Activated T-cell treated with anti-CD3 and anti-CD28 coated beads, Interleukin-2, amount 50 U/mL, for 72 hours (primary cell): ENCODE measurements around the gene MEIS2. TPM values are rescaled to one million over a fixed set of nuclear protein-coding genes. Genes with fewer than 3 reads are reported as not detected.

ENCODE experiments used
- ATAC-seq, 2 donors: fragments of 150-1000 bp; cut with Tn5 transposase; replicated peaks in 1 of 2; 2 replicates each; pipeline ENCODE4 v1.10.0; 2021; ENCODE audit warnings: moderate library complexity in 2 of 2, mild to moderate bottlenecking in 1 of 2
- DNase-seq, 2 donors: peaks; one replicate each; pipeline ENCODE4 v3.0.0; 2021 to 2022; ENCODE audit warnings: mixed read lengths in 1 of 2
- H3K27ac Mint-ChIP-seq: one replicate; pipeline ENCODE4 v1.8.0; 2022; ENCODE audit warnings: mild to moderate bottlenecking, moderate library complexity, mixed read lengths
- H3K27me3 Mint-ChIP-seq: one replicate; pipeline ENCODE4 v1.8.0; 2022; ENCODE audit warnings: low read depth, mixed read lengths
- H3K36me3 Mint-ChIP-seq, 2 donors: one replicate each; pipeline ENCODE4 v1.8.0; 2022; ENCODE audit warnings: mixed read lengths in 2 of 2, mild to moderate bottlenecking in 1 of 2; ENCODE audit not compliant: insufficient read depth in 2 of 2
- H3K4me1 Mint-ChIP-seq: one replicate; pipeline ENCODE4 v1.8.0; 2022; ENCODE audit warnings: low read depth, mixed read lengths
- H3K4me3 Mint-ChIP-seq, 2 donors: one replicate each; pipeline ENCODE4 v1.8.0; 2022; ENCODE audit warnings: mild to moderate bottlenecking in 2 of 2, mixed read lengths in 2 of 2, moderate library complexity in 2 of 2
- H3K9me3 Mint-ChIP-seq, 2 donors: one replicate each; pipeline ENCODE4 v1.8.0; 2022; ENCODE audit warnings: mixed read lengths in 2 of 2
- total RNA-seq, 2 donors: library from RNA; stranded (reverse); gene quantifications; one replicate each; pipeline ENCODE4 v1.2.3, GENCODE V29; 2022

The MEIS2 gene
- total RNA-seq, 2 donors from 2014 or later = 0.19 TPM; not detected in 1

- Mint-ChIP-seq H3K9me3 (peaks cover 0 to 3% of the 10 kb centered on the region in 2 donors), H3K27ac (no peak overlapping the region), H3K36me3 (no peaks in the 10 kb centered on the region), H3K27me3 (peaks cover 13% of the 10 kb centered on the region), H3K4me1 (no peaks in the 10 kb centered on the region), H3K4me3 (no peak overlapping the region)
- no peak for ATAC-seq
- DNase-seq = no peak
These were observed 159.6 kb downstream of the MEIS2 start for GRCh38 chr15:36940636-36941260.

- ATAC-seq (no peak), DNase-seq (no peak)
- Mint-ChIP-seq H3K4me3 (no peak overlapping the region), H3K36me3 (no peaks in the 10 kb centered on the region), H3K4me1 (no peaks in the 10 kb centered on the region), H3K27ac (no peak overlapping the region), H3K9me3 (peaks cover 0 to 3% of the 10 kb centered on the region in 2 donors), H3K27me3 (peaks cover 13% of the 10 kb centered on the region)
These were observed 160.1 kb downstream of the MEIS2 start for GRCh38 chr15:36940219-36940618.

GRCh38 chr15:36938764-36939163 is 161.6 kb downstream of the MEIS2 start:
- H3K9me3 Mint-ChIP-seq = peaks cover 0 to 3% of the 10 kb centered on the region in 2 donors
- peaks cover 13% of the 10 kb centered on the region for H3K27me3 Mint-ChIP-seq
- no peak for ATAC-seq
- H3K36me3 Mint-ChIP-seq = no peaks in the 10 kb centered on the region
- H3K4me1 Mint-ChIP-seq = no peaks in the 10 kb centered on the region
- no peak overlapping the region for H3K4me3 Mint-ChIP-seq
- no peak for DNase-seq
- no peak overlapping the region for H3K27ac Mint-ChIP-seq

GRCh38 chr15:36938131-36938530 is 162.2 kb downstream of the MEIS2 start:
- peaks cover 0 to 3% of the 10 kb centered on the region in 2 donors for H3K9me3 Mint-ChIP-seq
- no peak for ATAC-seq

GRCh38 chr15:36936613-36937012 is 163.7 kb downstream of the MEIS2 start:
- Mint-ChIP-seq H3K4me3 (no peak overlapping the region), H3K27ac (no peak overlapping the region), H3K4me1 (no peaks in the 10 kb centered on the region), H3K36me3 (no peaks in the 10 kb centered on the region), H3K27me3 (peaks cover 13% of the 10 kb centered on the region), H3K9me3 (peaks cover 0 to 3% of the 10 kb centered on the region in 2 donors)
- DNase-seq = no peak
- no peak for ATAC-seq

More at GRCh38 chr15:36938131-36938530, 162.2 kb downstream of the MEIS2 start:
- peaks cover 13% of the 10 kb centered on the region for H3K27me3 Mint-ChIP-seq
- DNase-seq = no peak
- H3K4me1 Mint-ChIP-seq = no peaks in the 10 kb centered on the region
- H3K4me3 Mint-ChIP-seq = no peak overlapping the region
- no peaks in the 10 kb centered on the region for H3K36me3 Mint-ChIP-seq
- H3K27ac Mint-ChIP-seq = no peak overlapping the region

GRCh38 chr15:36933255-36933990 is 166.9 kb downstream of the MEIS2 start:
- DNase-seq (no peak), ATAC-seq (no peak)
- Mint-ChIP-seq H3K27me3 (no peaks in the 10 kb centered on the region), H3K9me3 (no peaks in the 10 kb centered on the region), H3K4me3 (no peak overlapping the region), H3K4me1 (no peaks in the 10 kb centered on the region), H3K36me3 (no peaks in the 10 kb centered on the region), H3K27ac (no peak overlapping the region)

- DNase-seq (no peak), ATAC-seq (no peak)
- Mint-ChIP-seq H3K4me1 (no peaks in the 10 kb centered on the region), H3K4me3 (no peak overlapping the region), H3K9me3 (no peaks in the 10 kb centered on the region), H3K36me3 (no peaks in the 10 kb centered on the region), H3K27me3 (no peaks in the 10 kb centered on the region), H3K27ac (no peak overlapping the region)
These were observed 168.3 kb downstream of the MEIS2 start for GRCh38 chr15:36932070-36932469.

- Mint-ChIP-seq H3K4me1 (no peaks in the 10 kb centered on the region), H3K9me3 (no peaks in the 10 kb centered on the region), H3K27ac (no peak overlapping the region), H3K27me3 (no peaks in the 10 kb centered on the region), H3K36me3 (no peaks in the 10 kb centered on the region), H3K4me3 (no peak overlapping the region)
- no peak for ATAC-seq
- no peak for DNase-seq
These were observed 168.9 kb downstream of the MEIS2 start for GRCh38 chr15:36931434-36931833.

- no peak for DNase-seq
- H3K9me3 Mint-ChIP-seq = no peaks in the 10 kb centered on the region
- no peaks in the 10 kb centered on the region for H3K4me1 Mint-ChIP-seq
- no peaks in the 10 kb centered on the region for H3K27me3 Mint-ChIP-seq
- H3K4me3 Mint-ChIP-seq = no peak overlapping the region
- H3K36me3 Mint-ChIP-seq = no peaks in the 10 kb centered on the region
- H3K27ac Mint-ChIP-seq = no peak overlapping the region
- ATAC-seq = no peak
These were observed 173.9 kb downstream of the MEIS2 start for GRCh38 chr15:36926427-36926825.

- no peak for ATAC-seq
- Mint-ChIP-seq H3K4me3 (no peak overlapping the region), H3K36me3 (no peaks in the 10 kb centered on the region), H3K27me3 (no peaks in the 10 kb centered on the region), H3K9me3 (no peaks in the 10 kb centered on the region), H3K4me1 (no peaks in the 10 kb centered on the region), H3K27ac (no peak overlapping the region)
- DNase-seq = no peak
These were observed 174.5 kb downstream of the MEIS2 start for GRCh38 chr15:36925653-36926426.

- no peaks in the 10 kb centered on the region for H3K4me1 Mint-ChIP-seq
- no peaks in the 10 kb centered on the region for H3K9me3 Mint-ChIP-seq
- ATAC-seq (no peak), DNase-seq (no peak)
- no peaks in the 10 kb centered on the region for H3K27me3 Mint-ChIP-seq
- H3K36me3 Mint-ChIP-seq = no peaks in the 10 kb centered on the region
- no peak overlapping the region for H3K4me3 Mint-ChIP-seq
- no peak overlapping the region for H3K27ac Mint-ChIP-seq
These were observed 175.3 kb downstream of the MEIS2 start for GRCh38 chr15:36925049-36925448.

- DNase-seq (no peak), ATAC-seq (no peak)
- no peak overlapping the region for H3K4me3 Mint-ChIP-seq
- no peaks in the 10 kb centered on the region for H3K27me3 Mint-ChIP-seq
- H3K36me3 Mint-ChIP-seq = no peaks in the 10 kb centered on the region
- no peak overlapping the region for H3K27ac Mint-ChIP-seq
- no peaks in the 10 kb centered on the region for H3K4me1 Mint-ChIP-seq
- H3K9me3 Mint-ChIP-seq = no peaks in the 10 kb centered on the region
These were observed 176.3 kb downstream of the MEIS2 start for GRCh38 chr15:36924034-36924433.

GRCh38 chr15:36921484-36922091 is 178.8 kb downstream of the MEIS2 start:
- no peaks in the 10 kb centered on the region for H3K27me3 Mint-ChIP-seq
- no peak for DNase-seq
- H3K9me3 Mint-ChIP-seq = no peaks in the 10 kb centered on the region
- no peak overlapping the region for H3K27ac Mint-ChIP-seq
- ATAC-seq = no peak
- no peak overlapping the region for H3K4me3 Mint-ChIP-seq
- no peaks in the 10 kb centered on the region for H3K36me3 Mint-ChIP-seq
- H3K4me1 Mint-ChIP-seq = no peaks in the 10 kb centered on the region
